Liver (tissue), 3 donors: ENCODE data around the gene DZANK1.

ENCODE experiments used
- ATF3 ChIP-seq: IDR thresholded peaks from 2 replicates; pipeline ENCODE4 v1.6.1; 2016; ENCODE audit warnings: antibody characterized with exemption
- CTCF ChIP-seq: fragments of 150-350 bp; IDR thresholded peaks from 2 replicates; pipeline ENCODE4 v1.5.1; 2017; ENCODE audit warnings: improper control_type of control experiment, low read depth, low read length; ENCODE audit not compliant: missing input control
- EGR1 ChIP-seq, 2 donors: IDR thresholded peaks; 2 replicates each; pipeline ENCODE4 v1.6.1; 2016 to 2018; ENCODE audit warnings: antibody characterized with exemption in 2 of 2, low read depth in 2 of 2
- GABPA ChIP-seq, 2 donors: IDR thresholded peaks in 1 of 2; conservative IDR thresholded peaks in 1 of 2; 2 replicates each; pipeline ENCODE4 v1.6.1; 2016; ENCODE audit warnings: antibody characterized with exemption in 2 of 2, mild to moderate bottlenecking in 1 of 2, moderate library complexity in 1 of 2
- HNF4G ChIP-seq: IDR thresholded peaks from 2 replicates; pipeline ENCODE4 v1.6.1; 2016; ENCODE audit warnings: antibody characterized with exemption
- JUND ChIP-seq, 2 donors: IDR thresholded peaks; 2 replicates each; pipeline ENCODE4 v1.6.1; 2016; ENCODE audit warnings: antibody characterized with exemption in 2 of 2
- MAX ChIP-seq: IDR thresholded peaks from 2 replicates; pipeline ENCODE4 v1.6.1; 2016; ENCODE audit warnings: antibody characterized with exemption
- NR2F2 ChIP-seq: IDR thresholded peaks from 2 replicates; pipeline ENCODE4 v1.6.1; 2016; ENCODE audit warnings: antibody characterized with exemption
- RAD21 ChIP-seq, 2 donors: IDR thresholded peaks; 2 replicates each; pipeline ENCODE4 v1.6.1; 2016; ENCODE audit warnings: antibody characterized with exemption in 2 of 2, mild to moderate bottlenecking in 2 of 2
- REST ChIP-seq: IDR thresholded peaks from 2 replicates; pipeline ENCODE4 v1.6.1; 2016; ENCODE audit warnings: antibody characterized with exemption, mild to moderate bottlenecking
- TAF1 ChIP-seq: conservative IDR thresholded peaks from 2 replicates; pipeline ENCODE4 v1.6.1; 2016; ENCODE audit warnings: antibody characterized with exemption, mild to moderate bottlenecking
- YY1 ChIP-seq: IDR thresholded peaks from 2 replicates; pipeline ENCODE4 v1.6.1; 2016; ENCODE audit warnings: antibody characterized with exemption, mild to moderate bottlenecking
- donor health status: healthy.
- donor health status: healthy.

- TF ChIP-seq JUND (IDR thresholded peaks at IDR 0.05) (no peak), CTCF (no peak), ATF3 (no peak), YY1 (no peak), HNF4G (no peak), MAX (no peak), EGR1 (IDR thresholded peaks at IDR 0.05; ENCODE audit: low read depth in 2 of 2) (no peak), TAF1 (no peak), REST (no peak), NR2F2 (no peak), RAD21 (IDR thresholded peaks at IDR 0.05) (no peak), GABPA (IDR thresholded peaks at IDR 0.05 in 1 of 2, conservative IDR thresholded peaks at IDR 0.05 in 1 of 2) (no peak)
These were observed 50.3 kb downstream of the DZANK1 start for GRCh38 chr20:18416486-18416885.
